Measurements from ENCODE around the gene IRF2. TPM values are rescaled to one million over a fixed set of nuclear protein-coding genes. Genes with fewer than 3 reads are reported as not detected.

The IRF2 gene
- polyA plus RNA-seq, 1 donor from 2014 or later = 1.4 TPM

- no peak overlapping the region for H3K4me3 ChIP-seq (ENCODE audit: low read length)
- H2AFZ ChIP-seq (ENCODE audit: low read depth, low read length) = no peak overlapping the region
- H3K9me2 ChIP-seq (ENCODE audit: insufficient read depth, low read length) = no peaks in the 10 kb centered on the region
- no peaks in the 10 kb centered on the region for H3F3A ChIP-seq (ENCODE audit: insufficient read depth, low read length, poor library complexity, severe bottlenecking)
- no peaks in the 10 kb centered on the region for H3K9me3 ChIP-seq (ENCODE audit: low read length)
- H3K27ac ChIP-seq (ENCODE audit: low read length) = no peak overlapping the region
- no peak for TF ChIP-seq SMC3 (conservative IDR thresholded peaks at IDR 0.05; ENCODE audit: poor library complexity)
- TF ChIP-seq REST (IDR thresholded peaks at IDR 0.05; ENCODE audit: borderline replicate concordance) = no peak
- TF ChIP-seq EZH2 (IDR thresholded peaks at IDR 0.05; ENCODE audit: borderline replicate concordance, insufficient read depth, low read length, poor library complexity, severe bottlenecking) = no peak
- no peak for TF ChIP-seq POLR2AphosphoS5 (IDR thresholded peaks at IDR 0.05)
- no peak for TF ChIP-seq MXI1 (conservative IDR thresholded peaks at IDR 0.05; ENCODE audit: poor library complexity, severe bottlenecking)
- no peak for TF ChIP-seq EP300 (conservative IDR thresholded peaks at IDR 0.05; ENCODE audit: poor library complexity, severe bottlenecking)
- TF ChIP-seq CTCF (IDR thresholded peaks at IDR 0.05; ENCODE audit: poor library complexity, severe bottlenecking) = no peak
- TF ChIP-seq RAD21 (conservative IDR thresholded peaks at IDR 0.05) = no peak
- no peak for TF ChIP-seq TAF1 (IDR thresholded peaks at IDR 0.05; ENCODE audit: low read depth)
- no peaks in the 10 kb centered on the region for H3K27me3 ChIP-seq (ENCODE audit: insufficient read depth, low read depth, low read length)
- H3K79me2 ChIP-seq (replicated peaks; ENCODE audit: insufficient read depth, low read length) = no peaks in the 10 kb centered on the region
- no peak overlapping the region for H3K9ac ChIP-seq (ENCODE audit: low read length)
- H3K4me2 ChIP-seq (ENCODE audit: low read length) = no peak overlapping the region
- H4K20me1 ChIP-seq (ENCODE audit: insufficient read depth) = no peaks in the 10 kb centered on the region
- no peaks in the 10 kb centered on the region for H3K36me3 ChIP-seq (ENCODE audit: insufficient read depth, low read length)
Measured at GRCh38 chr4:184413261-184414046, 60.9 kb downstream of the IRF2 start.

DNA sequence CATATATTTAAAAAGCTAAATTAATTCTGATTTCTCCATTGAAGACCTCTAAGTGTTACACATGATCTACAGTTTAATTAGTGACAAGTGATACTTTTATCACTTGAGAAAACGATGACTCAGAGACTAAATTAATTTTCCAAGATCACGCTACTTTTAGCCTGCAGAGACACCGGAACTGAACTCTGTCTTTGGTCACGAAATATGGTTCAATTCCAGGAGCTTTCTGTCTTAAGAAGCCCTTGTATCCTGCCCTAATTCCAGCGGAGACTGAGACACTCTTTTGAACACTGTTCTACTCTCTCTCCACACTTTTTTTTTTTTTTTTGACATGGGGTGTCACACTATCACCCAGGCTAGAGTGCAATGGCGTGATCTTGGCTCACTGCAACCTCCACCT is 63.6 kb downstream of the IRF2 start:
- H3K4me3 ChIP-seq (ENCODE audit: low read length) = no peak overlapping the region
- no peaks in the 10 kb centered on the region for H3K9me3 ChIP-seq (ENCODE audit: low read length)
- H3K9me2 ChIP-seq (ENCODE audit: insufficient read depth, low read length) = no peaks in the 10 kb centered on the region
- H3K79me2 ChIP-seq (replicated peaks; ENCODE audit: insufficient read depth, low read length) = no peaks in the 10 kb centered on the region
- H4K20me1 ChIP-seq (ENCODE audit: insufficient read depth) = no peaks in the 10 kb centered on the region
- no peak for TF ChIP-seq CTCF (IDR thresholded peaks at IDR 0.05; ENCODE audit: poor library complexity, severe bottlenecking)
- TF ChIP-seq RAD21 (conservative IDR thresholded peaks at IDR 0.05) = no peak
- H3K27me3 ChIP-seq (ENCODE audit: insufficient read depth, low read depth, low read length) = no peaks in the 10 kb centered on the region
- no peak overlapping the region for H3K27ac ChIP-seq (ENCODE audit: low read length)
- H3K36me3 ChIP-seq (ENCODE audit: insufficient read depth, low read length) = no peaks in the 10 kb centered on the region
- no peaks in the 10 kb centered on the region for H3F3A ChIP-seq (ENCODE audit: insufficient read depth, low read length, poor library complexity, severe bottlenecking)
- H3K4me2 ChIP-seq (ENCODE audit: low read length) = no peak overlapping the region
- H3K9ac ChIP-seq (ENCODE audit: low read length) = no peak overlapping the region
- no peak overlapping the region for H2AFZ ChIP-seq (ENCODE audit: low read depth, low read length)
